Stomach (tissue), 9 donors: ENCODE data around the gene ELOA. TPM values are rescaled to one million over a fixed set of nuclear protein-coding genes. Genes with fewer than 3 reads are reported as not detected.

ENCODE experiments used
- DNase-seq, 2 donors: peaks; one replicate each; pipeline versions ENCODE4 v3.0.0 to v3.0.0-alpha.2; 2013 to 2019
- H3K27ac ChIP-seq, 5 donors: fragments of 200-600 bp in 4 of 5; sonication (generic) in 4 of 5; one replicate each; pipeline ENCODE4 v1.5.1; 2013 to 2019; ENCODE audit warnings: mild to moderate bottlenecking in 1 of 5, moderate library complexity in 1 of 5
- H3K27me3 ChIP-seq, 3 donors: fragments of 200-600 bp; sonication (generic); one replicate each; pipeline ENCODE4 v1.5.1; 2017 to 2019; ENCODE audit warnings: mixed run types in 1 of 3
- H3K36me3 ChIP-seq, 4 donors: fragments of 200-600 bp; sonication (generic); 1 replicate in 3 of 4; 2 replicates in 1 of 4; pipeline ENCODE4 v1.5.1; 2016 to 2019
- H3K4me1 ChIP-seq, 4 donors: fragments of 200-600 bp; sonication (generic); one replicate each; pipeline ENCODE4 v1.5.1; 2016 to 2019
- H3K4me3 ChIP-seq, 4 donors: fragments of 200-600 bp; sonication (generic) in 3 of 4; one replicate each; pipeline ENCODE4 v1.5.1; 2016 to 2019; ENCODE audit warnings: mild to moderate bottlenecking in 1 of 4
- H3K9me3 ChIP-seq, 4 donors: fragments of 200-600 bp; sonication (generic); one replicate each; pipeline ENCODE4 v1.5.1; 2016 to 2019
- EP300 ChIP-seq: sonication (generic); formaldehyde crosslinking; IDR thresholded peaks from one replicate; pipeline ENCODE4 v1.6.1; 2017; ENCODE audit warnings: antibody characterized with exemption
- POLR2A ChIP-seq, 4 donors: fragments of 450-650 bp; IDR thresholded peaks; one replicate each; pipeline ENCODE4 v1.6.1; 2016; ENCODE audit warnings: antibody characterized with exemption in 4 of 4, control low read depth in 2 of 4, mild to moderate bottlenecking in 1 of 4, moderate library complexity in 1 of 4
- POLR2AphosphoS5 ChIP-seq, 3 donors: sonication (generic); formaldehyde crosslinking; IDR thresholded peaks; one replicate each; pipeline ENCODE4 v1.6.1; 2016; ENCODE audit warnings: antibody characterized with exemption in 3 of 3
- WGBS, 5 donors: extraction: QIAGEN DNeasy Blood & Tissue Kit in 3 of 5; methylation state at CpG; one replicate each; pipeline versions ENCODE4 v1.1.5 to v1.1.7; 2013 to 2018; 5-methylcytosine and 5-hydroxymethylcytosine counted together
- intact Hi-C: fragments of 100-400 bp; cut with DNase I; formaldehyde crosslinking; loops from one replicate; pipeline ENCODE4 v1.15.1; 2023; ENCODE audit warnings: low total_unique reads
- polyA plus RNA-seq, 3 donors: library from polyadenylated mRNA; stranded (reverse); fragments of 200-250 nt; gene quantifications; one replicate each; pipeline ENCODE4 v1.2.3, GENCODE V29; 2013
- total RNA-seq, 5 donors: library from RNA; depleted of rRNA; stranded (reverse); fragments of >200 nt; gene quantifications; one replicate each; pipeline versions ENCODE4 v1.1.0 to v1.2.3, GENCODE V29; 2014 to 2016
- TF ChIP-seq, protein P1 (sequence below), 7 experiments: fragments of 450-650 bp in 4 of 7; fragments of 200-600 bp in 3 of 7; sonication (generic) in 3 of 7; IDR thresholded peaks; one replicate each; pipeline ENCODE4 v1.5.1; 2016 to 2019; ENCODE audit warnings: antibody characterized with exemption in 7 of 7, control low read depth in 2 of 7, mild to moderate bottlenecking in 1 of 7
- donor health status: healthy with polysubstance abuse.
- donor health status: Bipolar disorder and iron deficiency.
- donor health status: healthy.

The ELOA gene
- total and polyA plus RNA-seq, 8 donors: 7.2 to 54.0 (median 26.0) TPM

GRCh38 chr1:23757812-23758211, 14.5 kb downstream of the ELOA start:
- Histone ChIP-seq H3K27me3 (no peaks in the 10 kb centered on the region), H3K4me1 (peaks cover 0 to 47% (median 5%) of the 10 kb centered on the region in 4 donors), H3K36me3 (peaks cover 84 to 100% (median 100%) of the 10 kb centered on the region in 4 donors), H3K4me3 (no peak overlapping the region), H3K27ac (no peak overlapping the region), H3K9me3 (no peaks in the 10 kb centered on the region)
- DNase-seq: no peak
- intact Hi-C loops: no loop called here
- TF ChIP-seq, protein P1, sequence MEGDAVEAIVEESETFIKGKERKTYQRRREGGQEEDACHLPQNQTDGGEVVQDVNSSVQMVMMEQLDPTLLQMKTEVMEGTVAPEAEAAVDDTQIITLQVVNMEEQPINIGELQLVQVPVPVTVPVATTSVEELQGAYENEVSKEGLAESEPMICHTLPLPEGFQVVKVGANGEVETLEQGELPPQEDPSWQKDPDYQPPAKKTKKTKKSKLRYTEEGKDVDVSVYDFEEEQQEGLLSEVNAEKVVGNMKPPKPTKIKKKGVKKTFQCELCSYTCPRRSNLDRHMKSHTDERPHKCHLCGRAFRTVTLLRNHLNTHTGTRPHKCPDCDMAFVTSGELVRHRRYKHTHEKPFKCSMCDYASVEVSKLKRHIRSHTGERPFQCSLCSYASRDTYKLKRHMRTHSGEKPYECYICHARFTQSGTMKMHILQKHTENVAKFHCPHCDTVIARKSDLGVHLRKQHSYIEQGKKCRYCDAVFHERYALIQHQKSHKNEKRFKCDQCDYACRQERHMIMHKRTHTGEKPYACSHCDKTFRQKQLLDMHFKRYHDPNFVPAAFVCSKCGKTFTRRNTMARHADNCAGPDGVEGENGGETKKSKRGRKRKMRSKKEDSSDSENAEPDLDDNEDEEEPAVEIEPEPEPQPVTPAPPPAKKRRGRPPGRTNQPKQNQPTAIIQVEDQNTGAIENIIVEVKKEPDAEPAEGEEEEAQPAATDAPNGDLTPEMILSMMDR (IDR thresholded peaks at IDR 0.05): no peak
- TF ChIP-seq POLR2AphosphoS5 (IDR thresholded peaks at IDR 0.05): no peak
- TF ChIP-seq EP300: no peak
- no peak for TF ChIP-seq POLR2A (IDR thresholded peaks at IDR 0.05)
- WGBS, 5 donors: 73 to 89% (median 82%) methylated on average over 1 of the region's 1 CpG

GRCh38 chr1:23759277-23759676, 16.0 kb downstream of the ELOA start:
- 34 to 58% (median 53%) methylated on average over 4 of the region's 4 CpGs for WGBS, 5 donors
- Histone ChIP-seq H3K36me3 (peaks cover 72 to 98% (median 94%) of the 10 kb centered on the region in 4 donors), H3K27me3 (no peaks in the 10 kb centered on the region), H3K4me3 (no peak overlapping the region), H3K4me1 (peaks cover 0 to 62% (median 11%) of the 10 kb centered on the region in 4 donors), H3K9me3 (no peaks in the 10 kb centered on the region), H3K27ac (no peak overlapping the region)
- intact Hi-C loops: no loop called here
- TF ChIP-seq POLR2AphosphoS5 (IDR thresholded peaks at IDR 0.05) (no peak), POLR2A (IDR thresholded peaks at IDR 0.05) (no peak), EP300 (no peak)
- TF ChIP-seq, protein P1 (IDR thresholded peaks at IDR 0.05): no peak
- DNase-seq: no peak

GRCh38 chr1:23763041-23763577, 19.8 kb downstream of the ELOA start:
- no peak overlapping the region for H3K4me3 ChIP-seq
- DNase-seq: peak in 1 of 2 donors; percentile 44
- TF ChIP-seq POLR2A (IDR thresholded peaks at IDR 0.05) (no peak), POLR2AphosphoS5 (IDR thresholded peaks at IDR 0.05) (no peak), EP300 (no peak)
- TF ChIP-seq, protein P1 (IDR thresholded peaks at IDR 0.05): no peak
- peak overlapping the region in 2 of 5 donors; percentile 9 to 34 for H3K27ac ChIP-seq
- H3K27me3 ChIP-seq: no peaks in the 10 kb centered on the region
- no peaks in the 10 kb centered on the region for H3K9me3 ChIP-seq
- intact Hi-C loops: no loop called here
- peaks cover 42 to 85% (median 82%) of the 10 kb centered on the region in 4 donors for H3K36me3 ChIP-seq
- H3K4me1 ChIP-seq: peaks cover 0 to 68% (median 11%) of the 10 kb centered on the region in 4 donors
- 46 to 75% (median 51%) methylated on average over 7 of the region's 7 CpGs for WGBS, 5 donors

GRCh38 chr1:23768733-23769132, 25.5 kb downstream of the ELOA start:
- TF ChIP-seq, protein P1 (IDR thresholded peaks at IDR 0.05): no peak
- TF ChIP-seq POLR2A (IDR thresholded peaks at IDR 0.05) (no peak), EP300 (no peak), POLR2AphosphoS5 (IDR thresholded peaks at IDR 0.05) (no peak)
- 80 to 88% (median 87%) methylated on average over 5 of the region's 5 CpGs for WGBS, 5 donors
- H3K36me3 ChIP-seq: peaks cover 8 to 60% (median 49%) of the 10 kb centered on the region in 4 donors
- H3K4me3 ChIP-seq: no peak overlapping the region
- H3K9me3 ChIP-seq: no peaks in the 10 kb centered on the region
- intact Hi-C loops: no loop called here
- DNase-seq: no peak
- no peaks in the 10 kb centered on the region for H3K27me3 ChIP-seq
- peaks cover 4 to 37% (median 15%) of the 10 kb centered on the region in 4 donors for H3K4me1 ChIP-seq
- no peak overlapping the region for H3K27ac ChIP-seq
